Gastroesophageal sphincter (tissue), 4 donors: ENCODE results near the gene PTPRN2. TPM values are rescaled to one million over a fixed set of nuclear protein-coding genes. Genes with fewer than 3 reads are reported as not detected.

ENCODE experiments used
- ATAC-seq: fragments of 150-250 bp; one replicate; pipeline ENCODE4 v1.9.1; 2016; ENCODE audit warnings: mild to moderate bottlenecking, moderate library complexity
- H3K27ac ChIP-seq, 4 donors: fragments of 200-600 bp; sonication (generic) in 3 of 4; 1 replicate in 3 of 4; 2 replicates in 1 of 4; pipeline ENCODE4 v1.5.1; 2016 to 2019
- H3K27me3 ChIP-seq: fragments of 200-600 bp; sonication (generic); one replicate; pipeline ENCODE4 v1.5.1; 2019
- H3K36me3 ChIP-seq, 2 donors: fragments of 200-600 bp; sonication (generic); one replicate each; pipeline ENCODE4 v1.5.1; 2019; ENCODE audit warnings: control low read depth in 1 of 2
- H3K4me1 ChIP-seq, 3 donors: fragments of 200-600 bp; sonication (generic); 1 replicate in 2 of 3; 2 replicates in 1 of 3; pipeline ENCODE4 v1.5.1; 2016 to 2019; ENCODE audit warnings: control low read depth in 2 of 3
- H3K4me3 ChIP-seq, 2 donors: fragments of 200-600 bp; sonication (generic); one replicate each; pipeline ENCODE4 v1.5.1; 2019; ENCODE audit warnings: mild to moderate bottlenecking in 1 of 2, moderate library complexity in 1 of 2
- H3K9me3 ChIP-seq, 3 donors: fragments of 200-600 bp; sonication (generic); one replicate each; pipeline ENCODE4 v1.5.1; 2017 to 2019; ENCODE audit warnings: control low read depth in 2 of 3
- EP300 ChIP-seq: sonication (generic); formaldehyde crosslinking; IDR thresholded peaks from one replicate; pipeline ENCODE4 v1.6.1; 2017; ENCODE audit warnings: antibody characterized with exemption, mild to moderate bottlenecking
- POLR2A ChIP-seq, 2 donors: fragments of 450-650 bp; IDR thresholded peaks; one replicate each; pipeline ENCODE4 v1.6.1; 2017; ENCODE audit warnings: antibody characterized with exemption in 2 of 2, mild to moderate bottlenecking in 2 of 2, moderate library complexity in 1 of 2
- POLR2AphosphoS5 ChIP-seq: sonication (generic); formaldehyde crosslinking; IDR thresholded peaks from one replicate; pipeline ENCODE4 v1.6.1; 2017; ENCODE audit warnings: antibody characterized with exemption
- WGBS, 2 donors: methylation state at CpG; one replicate each; pipeline ENCODE4 v1.1.5; 2018; ENCODE audit warnings: low coverage in 1 of 2; 5-methylcytosine and 5-hydroxymethylcytosine counted together
- total RNA-seq, 4 donors: library from RNA; depleted of rRNA; stranded (reverse); fragments of >200 nt; gene quantifications; one replicate each; pipeline ENCODE4 v1.1.0, GENCODE V29; 2016
- TF ChIP-seq, protein P1 (sequence below), 4 experiments: fragments of 200-600 bp in 2 of 4; fragments of 450-650 bp in 2 of 4; sonication (generic) in 1 of 4; IDR thresholded peaks; one replicate each; pipeline ENCODE4 v1.5.1; 2017 to 2019; ENCODE audit warnings: antibody characterized with exemption in 4 of 4, mild to moderate bottlenecking in 2 of 4, moderate library complexity in 2 of 4

PTPRN2 gene
- total RNA-seq, 4 donors from 2014 or later = 1.7 to 4.7 (median 3.3) TPM

DNA sequence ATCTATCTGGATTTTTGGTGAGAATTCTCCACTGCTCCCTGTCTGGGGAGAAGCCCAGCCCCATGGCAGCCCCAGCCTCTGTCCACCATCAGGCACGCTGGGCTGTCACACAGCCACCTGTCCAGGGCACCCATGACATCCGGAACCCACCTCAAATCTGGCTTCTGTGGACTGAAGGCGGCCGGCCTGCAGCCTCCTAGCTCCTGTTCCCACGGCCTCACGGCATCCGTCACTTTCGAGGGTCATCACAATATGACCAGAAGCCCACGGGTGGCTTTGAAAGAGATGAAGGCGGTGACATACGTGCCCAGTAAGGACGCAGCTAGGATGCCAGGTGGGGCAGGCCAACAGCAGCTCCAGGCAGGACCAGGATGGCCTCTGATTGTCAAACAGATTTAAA, 140.9 kb downstream of the PTPRN2 start:
- Histone ChIP-seq H3K4me3 (no peak overlapping the region), H3K27ac (no peak overlapping the region), H3K27me3 (peaks cover 9% of the 10 kb centered on the region), H3K4me1 (no peaks in the 10 kb centered on the region), H3K9me3 (no peaks in the 10 kb centered on the region), H3K36me3 (no peaks in the 10 kb centered on the region)
- 60% methylated on average over 1 of the region's 12 CpGs; no CpG with 5 or more reads in 1 of the 2 donors for WGBS, 2 donors
- TF ChIP-seq POLR2A (IDR thresholded peaks at IDR 0.05) = no peak
- TF ChIP-seq, protein P1, sequence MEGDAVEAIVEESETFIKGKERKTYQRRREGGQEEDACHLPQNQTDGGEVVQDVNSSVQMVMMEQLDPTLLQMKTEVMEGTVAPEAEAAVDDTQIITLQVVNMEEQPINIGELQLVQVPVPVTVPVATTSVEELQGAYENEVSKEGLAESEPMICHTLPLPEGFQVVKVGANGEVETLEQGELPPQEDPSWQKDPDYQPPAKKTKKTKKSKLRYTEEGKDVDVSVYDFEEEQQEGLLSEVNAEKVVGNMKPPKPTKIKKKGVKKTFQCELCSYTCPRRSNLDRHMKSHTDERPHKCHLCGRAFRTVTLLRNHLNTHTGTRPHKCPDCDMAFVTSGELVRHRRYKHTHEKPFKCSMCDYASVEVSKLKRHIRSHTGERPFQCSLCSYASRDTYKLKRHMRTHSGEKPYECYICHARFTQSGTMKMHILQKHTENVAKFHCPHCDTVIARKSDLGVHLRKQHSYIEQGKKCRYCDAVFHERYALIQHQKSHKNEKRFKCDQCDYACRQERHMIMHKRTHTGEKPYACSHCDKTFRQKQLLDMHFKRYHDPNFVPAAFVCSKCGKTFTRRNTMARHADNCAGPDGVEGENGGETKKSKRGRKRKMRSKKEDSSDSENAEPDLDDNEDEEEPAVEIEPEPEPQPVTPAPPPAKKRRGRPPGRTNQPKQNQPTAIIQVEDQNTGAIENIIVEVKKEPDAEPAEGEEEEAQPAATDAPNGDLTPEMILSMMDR (IDR thresholded peaks at IDR 0.05) = no peak
- no peak for TF ChIP-seq EP300
- TF ChIP-seq POLR2AphosphoS5 = no peak
- no peak for ATAC-seq

DNA sequence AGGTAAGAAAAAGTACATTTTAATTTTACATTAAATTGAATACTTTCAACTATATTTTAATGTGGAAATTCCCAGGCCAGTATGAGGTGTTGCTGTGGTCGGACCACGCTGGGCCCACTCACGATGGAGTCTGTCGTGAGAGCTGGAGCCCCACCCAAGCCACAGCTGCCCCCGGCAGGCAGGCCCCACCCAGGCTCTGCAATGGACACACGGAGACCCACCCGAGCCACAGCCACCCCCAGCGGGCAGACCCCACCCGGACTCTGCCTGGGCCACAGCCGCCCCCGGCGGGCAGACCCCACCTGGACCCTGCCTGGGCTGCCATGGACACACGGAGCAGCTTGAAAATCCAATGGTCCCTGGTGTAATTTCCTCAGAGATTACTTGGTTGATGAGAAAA, 141.3 kb downstream of the PTPRN2 start:
- peaks cover 9% of the 10 kb centered on the region for H3K27me3 ChIP-seq
- H3K4me1 ChIP-seq = no peaks in the 10 kb centered on the region
- H3K27ac ChIP-seq = no peak overlapping the region
- no peaks in the 10 kb centered on the region for H3K36me3 ChIP-seq
- H3K9me3 ChIP-seq = no peaks in the 10 kb centered on the region
- WGBS, 2 donors = 84% methylated on average over 8 of the region's 13 CpGs; no CpG with 5 or more reads in 1 of the 2 donors
- no peak for ATAC-seq
- no peak for TF ChIP-seq POLR2A (IDR thresholded peaks at IDR 0.05)
- no peak for TF ChIP-seq POLR2AphosphoS5
- TF ChIP-seq, protein P1 (IDR thresholded peaks at IDR 0.05) = no peak
- H3K4me3 ChIP-seq = no peak overlapping the region

DNA sequence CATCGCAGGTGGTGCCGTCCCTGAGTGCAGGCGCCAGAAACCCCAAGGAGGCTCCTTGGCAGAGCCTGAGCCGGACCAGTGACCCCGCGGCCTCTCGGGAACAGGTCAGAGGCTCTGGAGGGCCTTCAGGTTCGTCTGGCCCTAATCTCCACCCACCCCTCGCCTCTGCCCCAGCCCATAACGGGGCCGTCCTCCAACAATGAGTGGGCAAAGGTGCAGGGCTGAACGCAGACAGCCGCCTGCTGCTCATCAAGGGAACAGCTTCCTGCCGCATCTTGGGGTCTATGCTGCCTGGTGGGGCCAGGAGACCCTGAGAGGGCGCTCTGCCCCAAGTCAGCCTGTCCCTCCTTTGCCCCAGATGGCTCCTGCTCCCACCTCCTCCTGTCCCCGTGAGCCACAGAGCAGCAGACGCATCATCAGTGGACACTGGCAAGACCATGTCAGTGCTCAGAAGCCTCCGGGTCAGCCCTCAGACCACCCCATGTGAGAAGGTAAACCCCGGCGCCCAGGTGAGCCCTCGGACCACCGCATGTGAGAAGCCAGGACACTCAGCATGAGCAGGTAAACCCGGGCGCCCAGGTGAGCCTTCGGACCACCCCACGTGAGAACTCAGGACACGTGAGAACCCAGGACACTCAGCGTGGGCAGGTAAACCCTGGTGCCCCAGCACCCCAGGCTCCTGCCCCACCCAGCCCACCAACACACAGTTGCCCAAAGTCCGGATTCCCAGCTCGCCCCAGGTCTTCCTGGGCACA, 142.0 kb downstream of the PTPRN2 start:
- Histone ChIP-seq H3K4me1 (no peaks in the 10 kb centered on the region), H3K4me3 (no peak overlapping the region), H3K9me3 (no peaks in the 10 kb centered on the region), H3K27me3 (peaks cover 9% of the 10 kb centered on the region), H3K36me3 (no peaks in the 10 kb centered on the region), H3K27ac (no peak overlapping the region)
- WGBS, 2 donors = 78 to 80% methylated on average over 3 to 7 of the region's 30 CpGs
- ATAC-seq = no peak
- TF ChIP-seq EP300 = no peak
- TF ChIP-seq, protein P1 (IDR thresholded peaks at IDR 0.05) = no peak
- TF ChIP-seq POLR2AphosphoS5 = no peak
- TF ChIP-seq POLR2A (IDR thresholded peaks at IDR 0.05) = no peak

DNA sequence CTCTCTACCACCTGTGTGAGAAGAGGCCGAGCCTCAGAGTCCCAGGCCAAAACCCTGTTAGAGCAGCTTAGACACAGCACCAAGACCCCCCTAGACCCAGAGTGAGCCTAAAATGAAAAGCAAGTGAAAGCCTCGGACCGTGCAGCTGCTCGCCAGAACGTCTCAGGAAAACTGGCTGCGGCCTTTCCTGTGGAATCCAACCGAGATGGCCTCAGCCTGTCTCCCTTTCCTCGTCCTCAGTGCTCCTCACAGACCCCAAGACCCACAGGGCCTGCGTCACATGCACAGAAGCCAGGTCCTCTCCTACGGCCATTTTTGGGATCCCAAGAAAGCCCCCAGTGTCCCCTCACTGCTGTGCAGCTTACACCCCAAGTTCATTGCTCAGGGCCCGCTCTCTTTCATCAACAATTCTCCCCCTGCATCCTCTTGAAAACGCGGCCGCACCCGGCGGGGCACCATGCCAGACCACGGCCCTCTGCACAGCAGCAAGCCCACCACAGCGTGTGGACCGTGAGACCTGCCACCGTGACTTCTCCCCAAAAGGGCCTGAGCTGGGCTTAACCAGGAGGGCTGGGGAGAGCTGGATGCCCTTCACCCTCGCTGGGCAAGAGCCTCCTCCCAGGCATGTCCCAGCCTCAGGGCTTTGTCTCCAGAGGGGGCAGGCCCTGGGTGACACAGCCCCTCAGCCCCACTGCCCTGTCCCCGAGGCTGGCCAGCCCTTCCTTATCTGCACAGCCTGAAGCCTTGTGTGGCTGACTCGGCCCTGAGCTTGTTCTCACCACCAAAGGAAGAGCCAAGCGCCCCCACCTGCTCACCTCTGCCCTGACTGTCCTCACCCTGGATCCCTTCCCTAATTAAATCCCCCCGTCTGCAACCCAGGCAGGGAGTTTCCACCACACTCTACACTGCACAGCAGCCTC, 142.9 kb downstream of the PTPRN2 start:
- Histone ChIP-seq H3K4me1 (no peaks in the 10 kb centered on the region), H3K36me3 (no peaks in the 10 kb centered on the region), H3K27me3 (peaks cover 9% of the 10 kb centered on the region), H3K9me3 (no peaks in the 10 kb centered on the region), H3K4me3 (no peak overlapping the region), H3K27ac (no peak overlapping the region)
- TF ChIP-seq, protein P1 (IDR thresholded peaks at IDR 0.05) = no peak
- TF ChIP-seq POLR2A (IDR thresholded peaks at IDR 0.05) (no peak), POLR2AphosphoS5 (no peak), EP300 (no peak)
- ATAC-seq = no peak
- 76 to 83% methylated on average over 8 to 10 of the region's 25 CpGs for WGBS, 2 donors
